ENCODE measurements around the gene FRMD1.

The FRMD1 gene

GRCh38 chr6:168104636-168105035 lies 25.6 kb upstream of the FRMD1 start:
- TF ChIP-seq CTCF (IDR thresholded peaks at IDR 0.05; ENCODE audit: low read depth, low read length), result no peak
- Histone ChIP-seq H3K9me3 (ENCODE audit: severe bottlenecking) (no peaks in the 10 kb centered on the region), H3K4me3 (ENCODE audit: low read depth, low read length) (no peak overlapping the region), H3K27ac (no peak overlapping the region), H3K36me3 (no peaks in the 10 kb centered on the region), H3K27me3 (ENCODE audit: insufficient read depth, low read depth, severe bottlenecking) (no peaks in the 10 kb centered on the region)
- DNase-seq, result no peak

DNA sequence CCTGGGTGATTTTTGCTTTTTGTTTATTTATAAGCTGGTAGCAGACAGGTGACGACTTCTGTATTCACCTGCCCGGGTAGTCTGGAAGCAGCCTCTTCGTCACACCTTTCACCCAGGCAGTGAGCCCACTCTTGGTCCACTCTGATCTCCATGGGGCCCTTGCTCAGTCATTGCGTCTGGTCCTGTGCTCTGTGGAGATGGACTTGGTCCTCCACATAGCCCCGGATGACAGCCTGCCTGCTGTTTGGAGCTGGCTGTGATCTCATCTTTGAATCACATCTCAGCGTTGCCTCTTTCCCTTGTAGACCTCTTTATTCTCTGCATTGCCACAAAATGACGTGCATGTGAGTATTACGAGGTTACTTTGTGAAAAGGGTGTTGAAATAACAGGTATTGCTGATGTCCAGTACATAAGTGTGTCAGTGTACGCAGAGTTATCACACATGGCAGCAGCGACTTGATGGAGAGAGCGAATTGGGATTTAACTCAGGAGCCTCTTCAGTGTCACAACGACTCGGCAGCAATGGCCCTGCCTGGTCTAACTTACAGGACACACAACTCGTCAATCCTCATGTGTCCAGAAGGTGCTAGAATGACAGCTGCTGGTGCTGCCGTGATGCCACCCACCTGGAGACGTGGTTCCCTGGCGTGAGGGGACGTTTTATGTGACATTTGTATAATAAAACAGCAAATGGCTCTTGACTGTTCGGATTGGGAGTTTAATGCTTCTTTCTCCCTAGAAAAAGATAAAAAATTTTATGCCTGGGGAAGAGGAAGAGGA lies 24.2 kb upstream of the FRMD1 start:
- Histone ChIP-seq H3K4me3 (ENCODE audit: low read depth, low read length) (no peak overlapping the region), H3K27ac (no peak overlapping the region), H3K36me3 (no peaks in the 10 kb centered on the region), H3K9me3 (ENCODE audit: severe bottlenecking) (no peaks in the 10 kb centered on the region), H3K27me3 (ENCODE audit: insufficient read depth, low read depth, severe bottlenecking) (no peaks in the 10 kb centered on the region)
- TF ChIP-seq CTCF (IDR thresholded peaks at IDR 0.05; ENCODE audit: low read depth, low read length), result no peak
- no peak for DNase-seq

DNA sequence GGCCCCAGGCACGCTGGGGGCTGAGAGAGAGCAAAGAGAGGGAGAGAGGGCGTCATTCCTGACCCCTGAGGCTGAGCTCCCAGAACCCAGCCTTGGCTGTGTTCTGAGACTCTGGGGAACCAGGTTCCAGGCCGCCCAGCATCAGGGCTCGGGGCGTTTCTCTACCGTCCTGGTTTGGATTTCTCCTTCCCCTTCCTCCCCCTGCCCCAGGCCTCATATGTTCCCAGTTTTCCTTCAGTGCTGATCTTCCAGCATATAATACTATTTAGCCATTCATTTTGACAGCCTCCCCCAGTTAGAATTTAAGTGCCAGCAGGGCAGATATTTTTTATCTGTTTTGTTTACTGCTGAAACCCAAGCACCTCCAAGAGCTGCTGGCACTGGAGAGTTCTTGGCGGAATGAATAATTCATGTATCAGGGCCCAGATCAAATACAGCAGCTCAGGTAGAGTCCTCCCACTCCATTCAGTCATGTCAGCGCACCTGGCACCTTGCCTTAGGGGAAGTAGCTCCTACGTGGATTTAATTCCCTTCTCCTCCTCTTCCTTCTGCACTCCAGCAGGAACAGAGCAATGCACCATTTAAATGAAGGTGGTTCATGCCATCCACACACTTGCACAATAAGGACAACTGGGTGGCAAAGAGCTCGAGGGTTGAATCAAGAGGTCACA lies 23.4 kb upstream of the FRMD1 start:
- Histone ChIP-seq H3K27ac (no peak overlapping the region), H3K9me3 (ENCODE audit: severe bottlenecking) (no peaks in the 10 kb centered on the region), H3K36me3 (no peaks in the 10 kb centered on the region), H3K27me3 (ENCODE audit: insufficient read depth, low read depth, severe bottlenecking) (no peaks in the 10 kb centered on the region), H3K4me3 (ENCODE audit: low read depth, low read length) (no peak overlapping the region)
- no peak for DNase-seq
- no peak for TF ChIP-seq CTCF (IDR thresholded peaks at IDR 0.05; ENCODE audit: low read depth, low read length)

GRCh38 chr6:168101590-168102314 lies 22.7 kb upstream of the FRMD1 start:
- no peak for TF ChIP-seq CTCF (IDR thresholded peaks at IDR 0.05; ENCODE audit: low read depth, low read length)
- Histone ChIP-seq H3K27ac (no peak overlapping the region), H3K36me3 (no peaks in the 10 kb centered on the region), H3K27me3 (ENCODE audit: insufficient read depth, low read depth, severe bottlenecking) (no peaks in the 10 kb centered on the region), H3K4me3 (ENCODE audit: low read depth, low read length) (no peak overlapping the region), H3K9me3 (ENCODE audit: severe bottlenecking) (no peaks in the 10 kb centered on the region)
- no peak for DNase-seq

DNA sequence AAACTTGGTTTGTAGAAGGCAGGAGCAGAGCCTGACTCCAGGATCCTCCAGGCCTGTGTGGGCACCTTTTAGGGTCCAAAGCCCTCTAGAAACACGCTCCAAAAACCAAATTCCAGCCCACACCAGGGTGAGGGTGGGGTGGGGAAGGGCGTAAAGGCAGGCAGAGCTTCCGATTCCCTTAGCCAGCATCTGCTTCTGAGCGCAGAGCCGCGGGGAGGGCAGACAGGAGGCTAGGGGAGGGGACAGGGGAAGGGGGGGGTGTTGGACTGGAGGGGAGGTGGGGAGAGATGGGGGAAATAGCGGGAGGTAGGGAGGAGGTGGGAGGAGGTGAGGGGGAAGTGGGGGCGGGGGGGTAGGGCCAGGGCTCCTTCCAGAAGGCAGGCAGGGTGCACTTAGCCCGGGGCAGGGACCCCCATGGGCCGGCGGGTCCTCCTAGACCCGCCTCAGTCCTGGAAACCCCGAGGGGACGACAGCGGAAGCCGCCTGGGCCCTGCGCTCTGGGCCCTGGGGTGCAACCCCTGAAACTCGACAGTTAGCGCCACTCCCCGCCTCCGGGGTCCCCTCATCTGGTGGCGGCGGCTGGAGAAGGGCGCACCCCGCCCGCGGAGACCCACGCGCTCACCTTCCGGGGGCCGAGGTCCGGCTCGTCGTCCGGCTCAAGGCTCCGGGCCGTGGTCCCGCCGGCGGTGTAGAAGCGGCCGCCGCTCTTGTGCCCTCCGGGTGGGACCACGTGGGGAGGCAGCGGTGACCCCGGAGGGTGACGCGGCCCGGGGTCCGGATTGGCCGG lies 22.0 kb upstream of the FRMD1 start:
- DNase-seq, result no peak
- Histone ChIP-seq H3K4me3 (ENCODE audit: low read depth, low read length) (no peak overlapping the region), H3K9me3 (ENCODE audit: severe bottlenecking) (no peaks in the 10 kb centered on the region), H3K27me3 (ENCODE audit: insufficient read depth, low read depth, severe bottlenecking) (no peaks in the 10 kb centered on the region), H3K27ac (no peak overlapping the region), H3K36me3 (no peaks in the 10 kb centered on the region)
- no peak for TF ChIP-seq CTCF (IDR thresholded peaks at IDR 0.05; ENCODE audit: low read depth, low read length)
